Progenitor cell of endocrine pancreas (in vitro differentiated cells): ENCODE results near the gene WSCD1. TPM values are rescaled to one million over a fixed set of nuclear protein-coding genes. Genes with fewer than 3 reads are reported as not detected.

Experiments
- DNase-seq: peaks from one replicate; pipeline ENCODE4 v3.0.0; 2021; ENCODE audit warnings: low spot score; ENCODE audit not compliant: unreplicated experiment
- H3K27ac Mint-ChIP-seq: 2 replicates; pipeline ENCODE4 v1.8.0; 2021; ENCODE audit warnings: mild to moderate bottlenecking, moderate library complexity, mixed read lengths
- H3K27me3 Mint-ChIP-seq: 2 replicates; pipeline ENCODE4 v1.8.0; 2021; ENCODE audit warnings: mixed read lengths
- H3K36me3 Mint-ChIP-seq: 2 replicates; pipeline ENCODE4 v1.8.0; 2022; ENCODE audit warnings: mixed read lengths; ENCODE audit not compliant: insufficient read depth
- H3K4me1 Mint-ChIP-seq: 2 replicates; pipeline ENCODE4 v1.8.0; 2021; ENCODE audit warnings: low read depth, mixed read lengths
- H3K4me3 Mint-ChIP-seq: 2 replicates; pipeline ENCODE4 v1.8.0; 2021; ENCODE audit warnings: low read depth, mild to moderate bottlenecking, moderate library complexity, mixed read lengths
- H3K9me3 Mint-ChIP-seq: 2 replicates; pipeline ENCODE4 v1.8.0; 2021; ENCODE audit warnings: low read depth, mixed read lengths
- CTCF ChIP-seq: fragments of 200-600 bp; sonication (generic); IDR thresholded peaks from one replicate; pipeline ENCODE4 v1.5.0; 2021; ENCODE audit warnings: antibody characterized with exemption, mild to moderate bottlenecking; ENCODE audit not compliant: unreplicated experiment
- total RNA-seq: library from RNA; stranded (reverse); gene quantifications from 2 replicates; pipeline ENCODE4 v1.2.1, GENCODE V29; 2021

The WSCD1 gene
- total RNA-seq, 1 donor from 2014 or later: 10.3 TPM

- Mint-ChIP-seq H3K27me3 (peaks cover 29% of the 10 kb centered on the region), H3K36me3 (no peaks in the 10 kb centered on the region), H3K4me3 (no peak overlapping the region), H3K27ac (no peak overlapping the region), H3K9me3 (no peaks in the 10 kb centered on the region), H3K4me1 (peaks cover 1% of the 10 kb centered on the region)
- no peak for TF ChIP-seq CTCF
- no peak for DNase-seq
These were observed 96.5 kb downstream of the WSCD1 start for GRCh38 chr17:6166492-6167179.

GRCh38 chr17:6168296-6168695, 98.1 kb downstream of the WSCD1 start:
- H3K36me3 Mint-ChIP-seq: no peaks in the 10 kb centered on the region
- H3K4me3 Mint-ChIP-seq: no peak overlapping the region
- no peak for TF ChIP-seq CTCF
- H3K27ac Mint-ChIP-seq: no peak overlapping the region
- H3K4me1 Mint-ChIP-seq: no peaks in the 10 kb centered on the region
- no peak for DNase-seq
- no peaks in the 10 kb centered on the region for H3K9me3 Mint-ChIP-seq
- H3K27me3 Mint-ChIP-seq: peaks cover 39% of the 10 kb centered on the region

- no peak overlapping the region for H3K4me3 Mint-ChIP-seq
- H3K36me3 Mint-ChIP-seq: no peaks in the 10 kb centered on the region
- peaks cover 39% of the 10 kb centered on the region for H3K27me3 Mint-ChIP-seq
- H3K27ac Mint-ChIP-seq: no peak overlapping the region
- H3K4me1 Mint-ChIP-seq: no peaks in the 10 kb centered on the region
- TF ChIP-seq CTCF: no peak
- DNase-seq: no peak
- no peaks in the 10 kb centered on the region for H3K9me3 Mint-ChIP-seq
These were observed 100.2 kb downstream of the WSCD1 start for GRCh38 chr17:6170349-6170748.

- H3K4me1 Mint-ChIP-seq: no peaks in the 10 kb centered on the region
- no peak for DNase-seq
- no peaks in the 10 kb centered on the region for H3K36me3 Mint-ChIP-seq
- no peak for TF ChIP-seq CTCF
- H3K27ac Mint-ChIP-seq: no peak overlapping the region
- no peak overlapping the region for H3K4me3 Mint-ChIP-seq
- peaks cover 38% of the 10 kb centered on the region for H3K27me3 Mint-ChIP-seq
- H3K9me3 Mint-ChIP-seq: no peaks in the 10 kb centered on the region
These were observed 102.6 kb downstream of the WSCD1 start for GRCh38 chr17:6172642-6173330.

- Mint-ChIP-seq H3K4me3 (no peak overlapping the region), H3K36me3 (no peaks in the 10 kb centered on the region), H3K9me3 (no peaks in the 10 kb centered on the region), H3K4me1 (no peaks in the 10 kb centered on the region), H3K27ac (no peak overlapping the region), H3K27me3 (peaks cover 38% of the 10 kb centered on the region)
- no peak for TF ChIP-seq CTCF
- no peak for DNase-seq
These were observed 103.5 kb downstream of the WSCD1 start for GRCh38 chr17:6173653-6174052.
